GM12878 (cell line): ENCODE measurements around the gene DDX24. TPM values are rescaled to one million over a fixed set of nuclear protein-coding genes. Genes with fewer than 3 reads are reported as not detected.

Experiments
- ATAC-seq: fragments of 200-7000 bp; cut with Tn5 transposase; 3 replicates; pipeline ENCODE4 v1.9.1; 2020; ENCODE audit warnings: mild to moderate bottlenecking, moderate library complexity
- BruUV-seq: library from RNA; stranded (reverse); fragments of 400-500 nt; replicated peaks from 2 replicates; lab custom pipeline; 2021; lab: Mats Ljungman, UMichigan
- CTCF ChIA-PET: fragments of 300-600 bp; sonication (Branson Sonifier 250); formaldehyde crosslinking; extraction: SDS; loops from one replicate; lab custom pipeline; 2021; ENCODE audit warnings: inconsistent platforms; lab: Yijun Ruan, JAX
- POLR2A ChIA-PET: fragments of 350-600 bp; formaldehyde crosslinking; extraction: SDS; loops from one replicate; lab custom pipeline; 2021; ENCODE audit warnings: inconsistent platforms; lab: Charles Lee
- RAD21 ChIA-PET: fragments of 300-600 bp; sonication (Branson Sonifier 250); formaldehyde crosslinking; loops from one replicate; lab custom pipeline; 2023; ENCODE audit warnings: antibody characterized with exemption; ENCODE audit not compliant: unreplicated experiment; lab: Charles Lee
- SMC1A ChIA-PET: fragments of 300-600 bp; sonication (Branson Sonifier 250); formaldehyde crosslinking; loops from one replicate; lab custom pipeline; 2023; ENCODE audit not compliant: unreplicated experiment, uncharacterized antibody; lab: Charles Lee
- DNase-seq: peaks from one replicate; pipeline ENCODE4 v3.0.0-alpha.2; 2011; ENCODE audit warnings: low read depth, low spot score
- FAIRE-seq: peaks from 3 replicates; lab custom pipeline; 2011; peaks lifted over from hg19 to GRCh38; lab: Jason Lieb, UNC
- H2AFZ ChIP-seq: 2 replicates; pipeline ENCODE4 v1.6.0; 2011; ENCODE audit warnings: low read depth, low read length, control low read depth; ENCODE audit not compliant: control insufficient read depth
- H3K27ac ChIP-seq: 2 replicates; pipeline ENCODE4 v1.5.1; 2011; ENCODE audit warnings: control low read depth; ENCODE audit not compliant: control insufficient read depth, insufficient read depth
- H3K27me3 ChIP-seq, 2 experiments: replicated peaks in 1 of 2; 2 replicates each; pipeline versions ENCODE4 v1.6.0 to v1.6.1; 2011; ENCODE audit warnings: low read length in 1 of 2; ENCODE audit not compliant: control insufficient read depth in 2 of 2, insufficient read depth in 2 of 2
- H3K36me3 ChIP-seq, 2 experiments: 2 replicates each; pipeline ENCODE4 v1.5.1; 2011; ENCODE audit warnings: low read length in 1 of 2; ENCODE audit not compliant: control insufficient read depth in 2 of 2, insufficient read depth in 2 of 2
- H3K4me1 ChIP-seq: 2 replicates; pipeline ENCODE4 v1.6.1; 2011; ENCODE audit warnings: mild to moderate bottlenecking, low read length, moderate library complexity, mixed read lengths; ENCODE audit not compliant: control insufficient read depth, insufficient read depth
- H3K4me2 ChIP-seq: 2 replicates; pipeline ENCODE4 v1.6.0; 2011; ENCODE audit warnings: control low read depth; ENCODE audit not compliant: control insufficient read depth, insufficient read depth
- H3K4me3 ChIP-seq: fragments of 200-600 bp; sonication (generic); 2 replicates; pipeline ENCODE4 v1.5.1; 2016
- H3K79me2 ChIP-seq: 2 replicates; pipeline ENCODE4 v1.6.0; 2011; ENCODE audit warnings: low read length; ENCODE audit not compliant: control insufficient read depth, insufficient read depth
- H3K9ac ChIP-seq: 2 replicates; pipeline ENCODE4 v1.8.0; 2011; ENCODE audit warnings: low read length, control low read depth, mixed read lengths; ENCODE audit not compliant: control insufficient read depth, insufficient read depth
- H3K9me3 ChIP-seq: replicated peaks from 3 replicates; pipeline ENCODE4 v1.5.1; 2011; ENCODE audit warnings: mild to moderate bottlenecking, low read length; ENCODE audit not compliant: control insufficient read depth, insufficient read depth
- H4K20me1 ChIP-seq: 2 replicates; pipeline ENCODE4 v1.6.0; 2011; ENCODE audit not compliant: control insufficient read depth, insufficient read depth
- BCLAF1 ChIP-seq: fragments of 450-650 bp; IDR thresholded peaks from 2 replicates; pipeline ENCODE4 v1.6.1; 2017; ENCODE audit warnings: antibody characterized with exemption, mild to moderate bottlenecking, moderate library complexity
- GATAD2B ChIP-seq: fragments of 450-650 bp; conservative IDR thresholded peaks from 2 replicates; pipeline ENCODE4 v1.6.1; 2017; ENCODE audit warnings: low read depth, mild to moderate bottlenecking, moderate library complexity
- NFYB ChIP-seq: IDR thresholded peaks from 2 replicates; pipeline ENCODE4 v1.6.1; 2011; ENCODE audit warnings: low read depth, mild to moderate bottlenecking, low read length, improper control_type of control experiment, moderate library complexity; ENCODE audit not compliant: insufficient read depth
- SUPT20H ChIP-seq: IDR thresholded peaks from 2 replicates; pipeline ENCODE4 v1.6.1; 2011; ENCODE audit warnings: low read depth, mild to moderate bottlenecking, low read length, moderate library complexity, borderline replicate concordance; ENCODE audit not compliant: control insufficient read depth
- WGBS: methylation state at CpG from one replicate; pipeline ENCODE4 v1.1.6; 2016; ENCODE audit warnings: low lambda C conversion rate; ENCODE audit not compliant: insufficient replicate concordance, insufficient coverage; ENCODE audit errors: missing lambda C conversion rate; 5-methylcytosine and 5-hydroxymethylcytosine counted together
- in situ Hi-C: fragments of 300-500 bp; cut with MboI; formaldehyde crosslinking; loops from 9 replicates; pipeline ENCODE4 v1.14.3; 2018; ENCODE audit warnings: mixed read lengths
- intact Hi-C: fragments of 100-400 bp; cut with micrococcal nuclease; formaldehyde crosslinking; loops from one replicate; pipeline ENCODE4 v1.14.2; 2022; ENCODE audit not compliant: unreplicated experiment
- polyA plus RNA-seq, 11 experiments: library from polyadenylated mRNA; depleted of rRNA in 4 of 11; unstranded in 6 of 11; stranded (reverse) in 5 of 11; fragments of >200 nt; fragmentation: Nextera tagmentation in 4 of 11; fragmentation: Illumina TruSeq in 1 of 11; extraction: Ambion mirVana in 4 of 11; extraction: Trizol in 1 of 11; gene quantifications; 1 replicate in 1 of 11; 2 replicates in 10 of 11; pipeline versions ENCODE4 v1.2.1 to v1.2.3, GENCODE V29; 2011 to 2016; ENCODE audit warnings: inconsistent platforms in 2 of 11, missing spikeins in 2 of 11, low read depth in 1 of 11
- total RNA-seq, 4 experiments: library from RNA; depleted of rRNA in 3 of 4; stranded (reverse); fragments of >200 nt in 3 of 4; fragmentation: Illumina TruSeq in 1 of 4; extraction: Trizol in 1 of 4; gene quantifications; 2 replicates each; pipeline versions ENCODE4 v1.2.1 to v1.2.3, GENCODE V29; 2013 to 2021

Gene DDX24
- total and polyA plus RNA-seq, 10 of the 15 experiments (the other 5 are each of a cell fraction or from before 2014, with no cell fraction given), result 137 to 266 (median 184) TPM

- RAD21 ChIA-PET, result interaction anchor here (1.1 to 9.3 kb wide), 15 partner anchors 10 to 136 kb away, joined by 3 to 344 read pairs (median 21); partner anchors contain the start of gene ASB2
- H3K4me1 ChIP-seq, result peaks cover 26% of the 10 kb centered on the region
- TF ChIP-seq SUPT20H (no peak), GATAD2B (no peak), NFYB (no peak), BCLAF1 (no peak)
- TF ChIP-seq, all 136 proteins: peak for 0
- ATAC-seq, result no peak
- no peak overlapping the region for H3K9ac ChIP-seq
- CTCF ChIA-PET, result interaction anchor here (0.8 to 16.9 kb wide), 20 partner anchors 9 to 345 kb away, joined by 3 to 541 read pairs (median 8); partner anchors contain the start of gene ASB2
- H3K79me2 ChIP-seq, result no peaks in the 10 kb centered on the region
- intact Hi-C loops, result loop anchor here (2.0 to 5.0 kb wide), 2 partner anchors 29 to 43 kb away; no protein-coding TSS in a partner anchor
- POLR2A ChIA-PET, result interaction anchor here (0.9 to 3.4 kb wide), 13 partner anchors 9 to 60 kb away, joined by 3 to 33 read pairs (median 5); partner anchors contain the start of gene ASB2
- SMC1A ChIA-PET, result interaction anchor here (0.9 to 7.3 kb wide), 18 partner anchors 9 to 345 kb away, joined by 3 to 180 read pairs (median 14); partner anchors contain the start of genes ASB2 and IFI27L2
- no peak overlapping the region for H2AFZ ChIP-seq
- WGBS, result 56% methylated on average over 6 of the region's 6 CpGs
- no peak overlapping the region for H3K4me3 ChIP-seq
- no TSS peak for BruUV-seq
- H3K9me3 ChIP-seq, result no peaks in the 10 kb centered on the region
- no peaks in the 10 kb centered on the region for H3K36me3 ChIP-seq
- no peak overlapping the region for H3K27ac ChIP-seq
- H4K20me1 ChIP-seq, result no peaks in the 10 kb centered on the region
- no peak for DNase-seq
- H3K27me3 ChIP-seq, result no peaks in the 10 kb centered on the region
- FAIRE-seq, result no peak
- in situ Hi-C loops, result loop anchor here (5.0 to 10.0 kb wide), 2 partner anchors 58 to 345 kb away; no protein-coding TSS in a partner anchor
- no peak overlapping the region for H3K4me2 ChIP-seq
Observed at GRCh38 chr14:94000267-94000666, 80.7 kb downstream of the DDX24 start.
